Calu3 (cell line): ENCODE measurements around the gene ZNF560. TPM values are rescaled to one million over a fixed set of nuclear protein-coding genes. Genes with fewer than 3 reads are reported as not detected.
"Not testable (repeated sequence)": the region's sequence is repeated elsewhere in the genome, so short reads cannot be mapped to it uniquely, and the experiment has no call there.

Source experiments
- Bru-seq: library from RNA; stranded (reverse); fragments of 400-500 nt; gene quantifications from one replicate; lab custom pipeline; 2021; lab: Mats Ljungman, UMichigan
- BruChase-seq, 2 experiments: library from RNA; stranded (reverse); fragments of 400-500 nt; gene quantifications; one replicate each; lab custom pipeline; 2021; lab: Mats Ljungman, UMichigan
- BruUV-seq: library from RNA; stranded (reverse); fragments of 400-500 nt; replicated peaks from 2 replicates; lab custom pipeline; 2021; lab: Mats Ljungman, UMichigan
- CTCF ChIA-PET: fragments of 300-600 bp; sonication (Branson Sonifier 250); formaldehyde crosslinking; loops from one replicate; lab custom pipeline; 2022; ENCODE audit warnings: antibody characterized with exemption; lab: Charles Lee
- DNase-seq: peaks from one replicate; pipeline ENCODE4 v3.0.0; 2022
- H3K27ac Mint-ChIP-seq: one replicate; pipeline ENCODE4 v1.8.0; 2022; ENCODE audit warnings: mixed read lengths; ENCODE audit not compliant: unreplicated experiment
- H3K27me3 Mint-ChIP-seq: one replicate; pipeline ENCODE4 v1.8.0; 2022; ENCODE audit warnings: mixed read lengths; ENCODE audit not compliant: unreplicated experiment
- H3K36me3 Mint-ChIP-seq: one replicate; pipeline ENCODE4 v1.8.0; 2022; ENCODE audit warnings: mild to moderate bottlenecking, moderate library complexity, mixed read lengths; ENCODE audit not compliant: insufficient read depth, unreplicated experiment
- H3K4me1 Mint-ChIP-seq: one replicate; pipeline ENCODE4 v1.8.0; 2022; ENCODE audit warnings: mild to moderate bottlenecking, low read depth, mixed read lengths; ENCODE audit not compliant: unreplicated experiment
- H3K4me3 Mint-ChIP-seq: one replicate; pipeline ENCODE4 v1.8.0; 2022; ENCODE audit warnings: mild to moderate bottlenecking, low read depth, moderate library complexity, mixed read lengths; ENCODE audit not compliant: unreplicated experiment
- H3K9me3 Mint-ChIP-seq: one replicate; pipeline ENCODE4 v1.8.0; 2022; ENCODE audit warnings: low read depth, mixed read lengths; ENCODE audit not compliant: unreplicated experiment
- intact Hi-C: fragments of 100-400 bp; cut with micrococcal nuclease; formaldehyde crosslinking; loops from one replicate; pipeline ENCODE4 v1.10.0; 2022; ENCODE audit not compliant: unreplicated experiment
- long read RNA-seq: library from polyadenylated mRNA; stranded (forward); transcript quantifications from one replicate; pipeline ENCODE4 v2.0.0, GENCODE V29; 2022
- total RNA-seq: library from RNA; stranded (reverse); gene quantifications from 2 replicates; pipeline ENCODE4 v1.2.3, GENCODE V29; 2022
- TF ChIP-seq, protein P1 (sequence below): fragments of 200-600 bp; IDR thresholded peaks from one replicate; pipeline ENCODE4 v1.8.0; 2022; ENCODE audit warnings: antibody characterized with exemption; ENCODE audit not compliant: unreplicated experiment

The ZNF560 gene
- total RNA-seq (not detected in 2 replicates), Bru-seq, nascent RNA (percentile 5 among the genes with signal in this experiment), BruChase-seq, experiment 1, labeled RNA remaining after a 6-hour chase (percentile 8 among the genes with signal in this experiment), BruChase-seq, experiment 2, labeled RNA remaining after a 2-hour chase (percentile 7 among the genes with signal in this experiment)
- long read RNA-seq: 0 reads

DNA sequence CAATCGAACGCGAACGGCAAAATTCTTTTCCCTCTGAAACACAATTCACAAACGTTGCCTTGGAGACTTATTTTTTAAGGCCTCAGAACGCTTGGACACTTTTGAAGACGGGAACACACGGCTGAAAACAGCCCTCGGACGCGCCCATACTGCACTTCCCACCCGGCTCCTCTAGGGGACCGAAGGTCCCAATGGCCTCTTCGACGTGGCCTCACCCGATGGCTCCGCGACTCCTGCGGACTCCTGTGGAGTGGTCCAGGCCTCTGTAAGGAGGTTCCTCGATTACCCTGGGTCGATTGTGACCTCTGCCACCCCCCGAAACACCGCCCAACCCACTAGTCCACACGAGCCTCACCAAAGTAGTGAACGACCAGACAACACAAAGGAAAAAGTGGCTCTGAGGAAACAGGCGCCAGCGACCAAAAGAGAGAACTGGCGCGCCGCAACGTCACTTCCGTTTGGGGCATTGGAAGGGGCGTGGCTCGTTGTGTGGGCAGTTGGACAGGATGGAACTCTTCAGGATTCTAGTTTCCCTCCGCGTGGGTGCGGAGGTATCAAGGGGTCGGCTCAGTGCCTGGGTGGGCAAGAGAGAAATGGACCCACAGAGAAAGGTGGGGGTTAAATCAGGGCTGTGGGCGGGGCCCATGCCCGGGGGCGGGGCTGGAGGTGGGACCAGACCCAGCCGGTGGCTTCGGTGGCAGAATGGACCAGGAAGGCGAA lies at the start of gene ZNF560:
TSS of gene ZNF560 (minus strand) at position 434 of the 720 bp plus-strand sequence. CDS start 23,303 bp downstream, outside the sequence.
- H3K36me3 Mint-ChIP-seq: no peaks in the 10 kb centered on the region
- intact Hi-C loops: no loop called here
- no peak within 1 kb of the TSS for H3K4me3 Mint-ChIP-seq
- BruUV-seq: no TSS peak
- H3K27me3 Mint-ChIP-seq: no peaks in the 10 kb centered on the region
- DNase-seq: no peak
- CTCF ChIA-PET: no interaction called here
- H3K9me3 Mint-ChIP-seq: no peaks in the 10 kb centered on the region
- H3K27ac Mint-ChIP-seq: no peak within 1 kb of the TSS
- TF ChIP-seq, protein P1, sequence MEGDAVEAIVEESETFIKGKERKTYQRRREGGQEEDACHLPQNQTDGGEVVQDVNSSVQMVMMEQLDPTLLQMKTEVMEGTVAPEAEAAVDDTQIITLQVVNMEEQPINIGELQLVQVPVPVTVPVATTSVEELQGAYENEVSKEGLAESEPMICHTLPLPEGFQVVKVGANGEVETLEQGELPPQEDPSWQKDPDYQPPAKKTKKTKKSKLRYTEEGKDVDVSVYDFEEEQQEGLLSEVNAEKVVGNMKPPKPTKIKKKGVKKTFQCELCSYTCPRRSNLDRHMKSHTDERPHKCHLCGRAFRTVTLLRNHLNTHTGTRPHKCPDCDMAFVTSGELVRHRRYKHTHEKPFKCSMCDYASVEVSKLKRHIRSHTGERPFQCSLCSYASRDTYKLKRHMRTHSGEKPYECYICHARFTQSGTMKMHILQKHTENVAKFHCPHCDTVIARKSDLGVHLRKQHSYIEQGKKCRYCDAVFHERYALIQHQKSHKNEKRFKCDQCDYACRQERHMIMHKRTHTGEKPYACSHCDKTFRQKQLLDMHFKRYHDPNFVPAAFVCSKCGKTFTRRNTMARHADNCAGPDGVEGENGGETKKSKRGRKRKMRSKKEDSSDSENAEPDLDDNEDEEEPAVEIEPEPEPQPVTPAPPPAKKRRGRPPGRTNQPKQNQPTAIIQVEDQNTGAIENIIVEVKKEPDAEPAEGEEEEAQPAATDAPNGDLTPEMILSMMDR: no peak
- no peaks in the 10 kb centered on the region for H3K4me1 Mint-ChIP-seq

DNA sequence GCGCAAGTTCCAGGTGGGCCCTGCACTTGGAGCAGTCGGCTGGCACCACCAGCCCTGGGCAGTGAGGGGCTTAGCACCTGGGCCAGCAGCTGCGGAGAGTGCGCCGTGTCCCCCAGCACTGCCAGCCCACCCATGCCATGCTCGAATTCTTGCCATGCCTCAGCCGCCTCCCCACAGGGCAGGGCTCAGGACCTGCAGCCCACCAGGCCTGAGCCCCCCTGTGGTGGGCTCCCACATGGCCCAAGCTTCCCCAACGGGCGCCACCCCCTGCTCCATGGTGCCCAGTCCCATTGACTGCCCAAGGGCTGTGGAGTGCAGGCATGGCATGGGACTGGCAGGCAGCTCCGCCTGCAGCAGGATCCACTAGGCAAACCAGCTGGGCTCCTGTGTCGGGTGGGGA lies 49.5 kb upstream of the ZNF560 start:
- H3K36me3 Mint-ChIP-seq: no peaks in the 10 kb centered on the region
- TF ChIP-seq, protein P1: no peak
- H3K4me3 Mint-ChIP-seq: no peak overlapping the region
- DNase-seq: no peak
- BruUV-seq: no TSS peak
- CTCF ChIA-PET: no interaction called here
- H3K4me1 Mint-ChIP-seq: no peaks in the 10 kb centered on the region
- H3K27me3 Mint-ChIP-seq: no peaks in the 10 kb centered on the region
- H3K9me3 Mint-ChIP-seq: peaks cover 12% of the 10 kb centered on the region
- intact Hi-C loops: no loop called here
- H3K27ac Mint-ChIP-seq: no peak overlapping the region

DNA sequence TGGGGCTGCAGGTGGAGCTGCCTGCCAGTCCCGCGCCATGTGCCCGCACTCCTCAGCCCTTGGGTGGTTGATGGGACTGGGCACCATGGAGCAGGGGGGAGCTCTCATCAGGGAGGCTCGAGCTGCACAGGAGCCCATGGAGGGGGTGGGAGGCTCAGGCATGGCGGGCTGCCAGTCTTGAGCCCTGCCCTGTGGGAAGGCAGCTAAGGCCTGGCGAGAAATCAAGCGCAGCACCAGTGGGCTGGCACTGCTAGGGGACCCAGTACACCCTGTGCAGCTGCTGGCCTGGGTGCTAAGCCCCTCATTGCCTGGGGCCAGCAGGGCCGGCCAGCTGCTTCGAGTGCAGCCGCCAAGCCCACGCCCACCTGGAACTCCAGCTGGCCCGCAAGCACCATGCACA lies 42.9 kb upstream of the ZNF560 start:
- H3K27ac Mint-ChIP-seq, H3K9me3 Mint-ChIP-seq, H3K4me1 Mint-ChIP-seq, BruUV-seq, DNase-seq, H3K27me3 Mint-ChIP-seq, H3K4me3 Mint-ChIP-seq, intact Hi-C loops: not testable (repeated sequence)
- CTCF ChIA-PET: interaction anchor here (0.6 kb wide), 1 partner anchor 101 kb away, joined by 6 read pairs; no protein-coding TSS in a partner anchor
- peaks cover 21% of the 10 kb centered on the region for H3K36me3 Mint-ChIP-seq

DNA sequence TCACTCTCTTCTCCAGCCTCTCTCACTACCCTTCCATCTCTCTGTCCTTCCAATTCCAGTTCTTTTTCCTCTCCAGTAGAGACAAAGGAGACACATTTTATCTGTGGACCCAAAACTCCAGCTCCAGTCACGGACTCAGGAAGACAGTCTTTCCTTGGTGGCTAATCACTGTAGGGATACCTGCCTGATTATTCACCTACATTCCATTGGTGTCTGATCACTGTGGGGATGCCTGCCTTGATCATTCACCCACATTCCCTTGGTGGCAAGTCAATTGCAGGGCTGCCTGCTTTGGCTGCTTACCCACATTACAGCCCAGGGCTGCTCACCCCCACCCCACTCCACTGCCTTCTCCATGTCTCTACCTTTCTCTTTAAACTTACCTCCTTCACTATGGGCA lies 41.5 kb upstream of the ZNF560 start:
- H3K9me3 Mint-ChIP-seq, CTCF ChIA-PET, H3K4me1 Mint-ChIP-seq, H3K27me3 Mint-ChIP-seq, DNase-seq, intact Hi-C loops, BruUV-seq: not testable (repeated sequence)
- peaks cover 34% of the 10 kb centered on the region for H3K36me3 Mint-ChIP-seq
- peak overlapping the region; percentile 5 for H3K4me3 Mint-ChIP-seq
- H3K27ac Mint-ChIP-seq: peak overlapping the region; percentile 9

DNA sequence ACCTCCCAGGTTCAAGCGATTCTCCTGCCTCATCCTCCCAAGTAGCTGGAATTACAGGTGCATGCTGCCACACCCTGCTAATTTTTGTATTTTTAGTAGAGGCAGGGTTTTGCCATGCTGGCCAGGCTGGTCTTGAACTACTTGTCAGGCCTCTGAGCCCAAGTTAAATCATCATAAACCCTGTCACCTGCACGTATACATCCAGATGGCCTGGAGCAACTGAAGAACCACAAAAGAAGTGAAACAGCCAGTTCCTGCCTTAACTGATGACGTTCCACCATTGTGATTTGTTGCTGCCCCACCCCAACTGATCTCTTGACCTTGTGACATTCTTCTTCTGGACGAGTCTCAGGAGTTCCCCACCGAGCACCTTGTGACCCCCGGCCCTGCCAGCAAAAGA lies 40.8 kb upstream of the ZNF560 start:
- intact Hi-C loops, H3K4me1 Mint-ChIP-seq, H3K27me3 Mint-ChIP-seq, BruUV-seq, H3K4me3 Mint-ChIP-seq, H3K9me3 Mint-ChIP-seq, DNase-seq, CTCF ChIA-PET: not testable (repeated sequence)
- Mint-ChIP-seq H3K36me3 (peaks cover 38% of the 10 kb centered on the region), H3K27ac (peak overlapping the region; percentile 9)
